Inflammatory macrophage treated with lipopolysaccharide for 1 hour (primary cell): ENCODE measurements around the gene ENTPD2.
"Not testable (repeated sequence)": the region's sequence is repeated elsewhere in the genome, so short reads cannot be mapped to it uniquely, and the experiment has no call there.

Experiments
- DNase-seq, 2 donors: peaks; one replicate each; pipeline ENCODE4 v3.0.0-alpha.2; 2020 to 2022

ENTPD2 gene

GRCh38 chr9:137014166-137014565 lies 39.7 kb downstream of the ENTPD2 start:
- no peak for DNase-seq

GRCh38 chr9:137013571-137013940 lies 40.3 kb downstream of the ENTPD2 start:
- no peak for DNase-seq

- no peak for DNase-seq
These were observed 40.9 kb downstream of the ENTPD2 start for GRCh38 chr9:137012694-137013570.

GRCh38 chr9:137011907-137012675 lies 41.8 kb downstream of the ENTPD2 start:
- no peak for DNase-seq

GRCh38 chr9:137011156-137011555 lies 42.7 kb downstream of the ENTPD2 start:
- no peak for DNase-seq

GRCh38 chr9:137009938-137010732 lies 43.7 kb downstream of the ENTPD2 start:
- no peak for DNase-seq

- DNase-seq, result no peak
These were observed 44.6 kb downstream of the ENTPD2 start for GRCh38 chr9:137009217-137009616.

- no peak for DNase-seq
These were observed 45.5 kb downstream of the ENTPD2 start for GRCh38 chr9:137008312-137008711.

GRCh38 chr9:137007816-137008270 lies 46.0 kb downstream of the ENTPD2 start:
- no peak for DNase-seq

- DNase-seq, result no peak
These were observed 46.6 kb downstream of the ENTPD2 start for GRCh38 chr9:137007108-137007815.

- no peak for DNase-seq
These were observed 47.5 kb downstream of the ENTPD2 start for GRCh38 chr9:137006116-137007003.

- not testable (repeated sequence) for DNase-seq
These were observed 49.6 kb downstream of the ENTPD2 start for GRCh38 chr9:137004285-137004684.

- no peak for DNase-seq
These were observed 51.2 kb downstream of the ENTPD2 start for GRCh38 chr9:137002646-137003041.

GRCh38 chr9:137001857-137002645 lies 51.8 kb downstream of the ENTPD2 start:
- DNase-seq, result no peak

GRCh38 chr9:137000177-137000930 lies 53.5 kb downstream of the ENTPD2 start:
- DNase-seq, result peak; percentile 74 to 87
